C4-2B (cell line): ENCODE measurements around the gene GNAT2.

Source experiments
- CTCF ChIP-seq: fragments of 450-650 bp; conservative IDR thresholded peaks from 2 replicates; pipeline ENCODE4 v1.5.1; 2017; ENCODE audit warnings: mild to moderate bottlenecking
- ZFX ChIP-seq: fragments of 450-650 bp; IDR thresholded peaks from 2 replicates; pipeline ENCODE4 v1.6.1; 2017

- TF ChIP-seq CTCF: no peak
- no peak for TF ChIP-seq ZFX
Measured at GRCh38 chr1:109667452-109668122, 48.2 kb upstream of the GNAT2 start, which contains the start of gene GSTM2.
